Endothelial cell (in vitro differentiated cells): ENCODE data around the gene PADI1. TPM values are rescaled to one million over a fixed set of nuclear protein-coding genes. Genes with fewer than 3 reads are reported as not detected.

Experiments
- DNase-seq: peaks from one replicate; pipeline ENCODE4 v3.0.0; 2021; ENCODE audit warnings: low spot score
- H3K27ac Mint-ChIP-seq: one replicate; pipeline ENCODE4 v1.8.0; 2021; ENCODE audit warnings: mixed read lengths, inconsistent platforms; ENCODE audit not compliant: unreplicated experiment
- H3K27me3 Mint-ChIP-seq: one replicate; pipeline ENCODE4 v1.8.0; 2021; ENCODE audit warnings: mild to moderate bottlenecking, moderate library complexity, mixed read lengths, inconsistent platforms; ENCODE audit not compliant: unreplicated experiment
- H3K36me3 Mint-ChIP-seq: one replicate; pipeline ENCODE4 v1.8.0; 2021; ENCODE audit warnings: mild to moderate bottlenecking, low read depth, mixed read lengths, inconsistent platforms; ENCODE audit not compliant: unreplicated experiment
- H3K4me1 Mint-ChIP-seq: one replicate; pipeline ENCODE4 v1.8.0; 2021; ENCODE audit warnings: mild to moderate bottlenecking, mixed read lengths, inconsistent platforms; ENCODE audit not compliant: unreplicated experiment
- H3K4me3 Mint-ChIP-seq: one replicate; pipeline ENCODE4 v1.8.0; 2021; ENCODE audit warnings: mild to moderate bottlenecking, mixed read lengths, inconsistent platforms; ENCODE audit not compliant: unreplicated experiment
- H3K9me3 Mint-ChIP-seq: one replicate; pipeline ENCODE4 v1.8.0; 2021; ENCODE audit warnings: mixed read lengths, inconsistent platforms; ENCODE audit not compliant: unreplicated experiment
- CTCF ChIP-seq: fragments of 200-600 bp; sonication (generic); IDR thresholded peaks from one replicate; pipeline ENCODE4 v1.5.0; 2021; ENCODE audit warnings: antibody characterized with exemption; ENCODE audit not compliant: unreplicated experiment
- total RNA-seq: library from RNA; stranded (reverse); fragmentation: NEBNext Ultra II Directional; extraction: Animal tissue kit (Norgen Biotek cat#: 25700); gene quantifications from one replicate; pipeline ENCODE4 v1.2.1, GENCODE V29; 2021; ENCODE audit not compliant: unreplicated experiment

Gene PADI1
- total RNA-seq, 1 donor from 2014 or later: 0.08 TPM

GRCh38 chr1:17265950-17266349, 61.0 kb downstream of the PADI1 start:
- DNase-seq: no peak
- H3K4me1 Mint-ChIP-seq: no peaks in the 10 kb centered on the region
- no peak overlapping the region for H3K4me3 Mint-ChIP-seq
- H3K9me3 Mint-ChIP-seq: no peaks in the 10 kb centered on the region
- no peaks in the 10 kb centered on the region for H3K36me3 Mint-ChIP-seq
- TF ChIP-seq CTCF: no peak
- H3K27ac Mint-ChIP-seq: no peak overlapping the region
- H3K27me3 Mint-ChIP-seq: peaks cover 5% of the 10 kb centered on the region

GRCh38 chr1:17270891-17271765, 66.2 kb downstream of the PADI1 start:
- Mint-ChIP-seq H3K4me3 (no peak overlapping the region), H3K27me3 (peaks cover 9% of the 10 kb centered on the region), H3K4me1 (no peaks in the 10 kb centered on the region), H3K27ac (no peak overlapping the region), H3K9me3 (no peaks in the 10 kb centered on the region), H3K36me3 (no peaks in the 10 kb centered on the region)
- DNase-seq: no peak
- TF ChIP-seq CTCF: no peak

GRCh38 chr1:17272066-17272465, 67.1 kb downstream of the PADI1 start:
- no peak for TF ChIP-seq CTCF
- H3K27ac Mint-ChIP-seq: no peak overlapping the region
- no peak overlapping the region for H3K4me3 Mint-ChIP-seq
- peaks cover 6% of the 10 kb centered on the region for H3K27me3 Mint-ChIP-seq
- DNase-seq: no peak
- H3K4me1 Mint-ChIP-seq: no peaks in the 10 kb centered on the region
- H3K36me3 Mint-ChIP-seq: no peaks in the 10 kb centered on the region
- H3K9me3 Mint-ChIP-seq: no peaks in the 10 kb centered on the region

GRCh38 chr1:17272646-17273045, 67.7 kb downstream of the PADI1 start:
- Mint-ChIP-seq H3K9me3 (no peaks in the 10 kb centered on the region), H3K4me1 (no peaks in the 10 kb centered on the region), H3K4me3 (no peak overlapping the region), H3K36me3 (no peaks in the 10 kb centered on the region), H3K27ac (no peak overlapping the region), H3K27me3 (peaks cover 6% of the 10 kb centered on the region)
- TF ChIP-seq CTCF: no peak
- no peak for DNase-seq

GRCh38 chr1:17273096-17273495, 68.2 kb downstream of the PADI1 start:
- Mint-ChIP-seq H3K9me3 (no peaks in the 10 kb centered on the region), H3K36me3 (no peaks in the 10 kb centered on the region), H3K27me3 (peaks cover 6% of the 10 kb centered on the region), H3K4me1 (no peaks in the 10 kb centered on the region), H3K27ac (no peak overlapping the region), H3K4me3 (no peak overlapping the region)
- no peak for DNase-seq
- TF ChIP-seq CTCF: no peak
